SK-N-SH (cell line): Measurements from ENCODE around the gene WRNIP1. TPM values are rescaled to one million over a fixed set of nuclear protein-coding genes. Genes with fewer than 3 reads are reported as not detected.

Source experiments
- CTCF ChIA-PET: fragments of 300-600, 350-600 bp; formaldehyde crosslinking; extraction: SDS; loops from one replicate; lab custom pipeline; 2021; lab: Yijun Ruan, JAX
- POLR2A ChIA-PET: fragments of 350-600 bp; sonication (Branson Sonifier 250); formaldehyde crosslinking; extraction: SDS; loops from one replicate; lab custom pipeline; 2020; ENCODE audit warnings: antibody characterized with exemption, inconsistent platforms; lab: Yijun Ruan, JAX
- DNase-seq: peaks from one replicate; pipeline ENCODE4 v3.0.0; 2012
- H2AFZ ChIP-seq: fragments of 200-600 bp; sonication (generic); 2 replicates; pipeline ENCODE4 v1.8.1; 2016; ENCODE audit warnings: antibody characterized with exemption, mild to moderate bottlenecking, low read depth
- H3F3A ChIP-seq: fragments of 200-600 bp; sonication (generic); replicated peaks from 2 replicates; pipeline ENCODE3; 2016; ENCODE audit warnings: antibody characterized with exemption, mild to moderate bottlenecking; ENCODE audit not compliant: insufficient read depth
- H3K27ac ChIP-seq, 2 experiments: fragments of 200-500 bp in 1 of 2; fragments of 200-600 bp in 1 of 2; sonication (Bioruptor generic) in 1 of 2; sonication (generic), shearing (Covaris generic) in 1 of 2; 2 replicates each; pipeline versions ENCODE4 v1.5.1 to v1.6.1; 2014 to 2016; ENCODE audit warnings: low read depth in 2 of 2, inconsistent platforms in 1 of 2, low read length in 1 of 2, mild to moderate bottlenecking in 1 of 2, mixed read lengths in 1 of 2
- H3K27me3 ChIP-seq: fragments of 200-600 bp; sonication (generic), shearing (Covaris generic); 2 replicates; pipeline ENCODE4 v1.6.1; 2016; ENCODE audit warnings: mixed run types; ENCODE audit not compliant: insufficient read depth
- H3K36me3 ChIP-seq, 2 experiments: fragments of 200-500 bp in 1 of 2; fragments of 200-600 bp in 1 of 2; sonication (Bioruptor generic) in 1 of 2; sonication (generic) in 1 of 2; replicated peaks in 1 of 2; 2 replicates each; pipeline versions ENCODE3 to v1.5.1; 2014 to 2016; ENCODE audit warnings: low read length in 1 of 2, mild to moderate bottlenecking in 1 of 2; ENCODE audit not compliant: insufficient read depth in 2 of 2, control insufficient read depth in 1 of 2
- H3K4me1 ChIP-seq, 2 experiments: fragments of 200-500 bp in 1 of 2; fragments of 200-600 bp in 1 of 2; sonication (Bioruptor generic) in 1 of 2; sonication (generic), shearing (Covaris generic) in 1 of 2; 2 replicates each; pipeline versions ENCODE4 v1.5.1 to v1.6.1; 2014 to 2016; ENCODE audit warnings: low read depth in 1 of 2, low read length in 1 of 2, mixed run types in 1 of 2; ENCODE audit not compliant: insufficient read depth in 2 of 2, control insufficient read depth in 1 of 2
- H3K4me2 ChIP-seq: fragments of 200-600 bp; sonication (generic), shearing (Covaris generic); 2 replicates; pipeline ENCODE4 v1.6.1; 2017; ENCODE audit warnings: mixed run types
- H3K4me3 ChIP-seq, 2 experiments: fragments of 200-500 bp in 1 of 2; fragments of 200-600 bp in 1 of 2; sonication (Bioruptor generic) in 1 of 2; sonication (generic), shearing (Covaris generic) in 1 of 2; 2 replicates each; pipeline versions ENCODE4 v1.5.1 to v1.8.1; 2014 to 2016; ENCODE audit warnings: low read depth in 2 of 2, inconsistent platforms in 1 of 2, low read length in 1 of 2, mild to moderate bottlenecking in 1 of 2, mixed read lengths in 1 of 2, moderate library complexity in 1 of 2
- H3K79me2 ChIP-seq: fragments of 200-600 bp; sonication (generic); 2 replicates; pipeline ENCODE4 v1.8.1; 2017; ENCODE audit warnings: mild to moderate bottlenecking; ENCODE audit not compliant: insufficient read depth
- H3K9ac ChIP-seq: fragments of 200-600 bp; sonication (generic); 2 replicates; pipeline ENCODE4 v1.6.1; 2017; ENCODE audit warnings: mixed run types
- H3K9me2 ChIP-seq: fragments of 200-600 bp; sonication (generic); 2 replicates; pipeline ENCODE4 v1.6.1; 2017; ENCODE audit warnings: mixed run types
- H3K9me3 ChIP-seq: fragments of 200-600 bp; sonication (generic); 2 replicates; pipeline ENCODE4 v1.6.1; 2017; ENCODE audit warnings: mixed run types, mild to moderate bottlenecking, moderate library complexity
- H4K20me1 ChIP-seq: fragments of 200-600 bp; sonication (generic); 2 replicates; pipeline ENCODE4 v1.6.1; 2017; ENCODE audit warnings: mild to moderate bottlenecking, mixed run types; ENCODE audit not compliant: insufficient read depth
- FOXJ3 ChIP-seq: sonication (generic); formaldehyde crosslinking; IDR thresholded peaks from 2 replicates; pipeline ENCODE4 v1.5.1; 2020; ENCODE audit warnings: mild to moderate bottlenecking, missing genetic modification reagents
- MEF2A ChIP-seq: IDR thresholded peaks from 2 replicates; pipeline ENCODE4 v1.4.0; 2012; ENCODE audit warnings: low read depth, borderline replicate concordance
- NFIC ChIP-seq: IDR thresholded peaks from 2 replicates; pipeline ENCODE4 v1.4.0; 2012; ENCODE audit warnings: borderline replicate concordance
- NRF1 ChIP-seq: IDR thresholded peaks from 2 replicates; pipeline ENCODE4 v1.6.1; 2012; ENCODE audit warnings: low read depth, mild to moderate bottlenecking, low read length
- POLR2AphosphoS5 ChIP-seq: IDR thresholded peaks from 2 replicates; pipeline ENCODE4 v1.6.1; 2012; ENCODE audit warnings: low read depth, low read length
- RAD21 ChIP-seq: IDR thresholded peaks from 2 replicates; pipeline ENCODE4 v1.6.1; 2012; ENCODE audit warnings: mild to moderate bottlenecking, low read length
- RCOR1 ChIP-seq: fragments of 150-350 bp; IDR thresholded peaks from 2 replicates; pipeline ENCODE4 v1.6.1; 2017; ENCODE audit warnings: antibody characterized with exemption, low read length
- RXRA ChIP-seq: IDR thresholded peaks from 2 replicates; pipeline ENCODE4 v1.4.0; 2012; ENCODE audit warnings: low read depth, mild to moderate bottlenecking, borderline replicate concordance
- SIN3A ChIP-seq: IDR thresholded peaks from 2 replicates; pipeline ENCODE4 v1.6.1; 2012; ENCODE audit warnings: low read depth, mild to moderate bottlenecking, low read length, moderate library complexity, borderline replicate concordance
- TAF1 ChIP-seq: IDR thresholded peaks from 2 replicates; pipeline ENCODE4 v1.6.1; 2012; ENCODE audit warnings: low read depth, mild to moderate bottlenecking, low read length, moderate library complexity, borderline replicate concordance
- TCF12 ChIP-seq: IDR thresholded peaks from 2 replicates; pipeline ENCODE4 v1.4.0; 2012
- YY1 ChIP-seq: IDR thresholded peaks from 2 replicates; pipeline ENCODE4 v1.4.0; 2012; ENCODE audit warnings: low read depth, mild to moderate bottlenecking
- WGBS: methylation state at CpG from one replicate; pipeline ENCODE4 v1.1.6; 2017; ENCODE audit warnings: low lambda C conversion rate; 5-methylcytosine and 5-hydroxymethylcytosine counted together
- polyA plus RNA-seq, 3 experiments: library from polyadenylated mRNA; depleted of rRNA; stranded (reverse); fragments of >200 nt; gene quantifications; 2 replicates each; pipeline ENCODE4 v1.2.3, GENCODE V29; 2012
- TF ChIP-seq, protein P1 (sequence below): IDR thresholded peaks from 2 replicates; pipeline ENCODE4 v1.6.1; 2012; ENCODE audit warnings: mild to moderate bottlenecking, low read depth, low read length, moderate library complexity
- TF ChIP-seq, protein P2 (sequence below): IDR thresholded peaks from 2 replicates; pipeline ENCODE4 v1.4.0; 2012; ENCODE audit warnings: low read depth, borderline replicate concordance
- TF ChIP-seq, protein P3 (sequence below): IDR thresholded peaks from 2 replicates; pipeline ENCODE4 v1.4.0; 2012; ENCODE audit warnings: low read depth
- TF ChIP-seq, protein P4 (sequence below): fragments of 200-600 bp; sonication (generic); IDR thresholded peaks from 2 replicates; pipeline ENCODE4 v1.6.1; 2017; ENCODE audit warnings: antibody characterized with exemption, mild to moderate bottlenecking, moderate library complexity
- TF ChIP-seq, protein P5 (sequence below): IDR thresholded peaks from 2 replicates; pipeline ENCODE4 v1.4.0; 2012; ENCODE audit warnings: low read depth, borderline replicate concordance
- TF ChIP-seq, protein P6 (sequence below): fragments of 150-350 bp; IDR thresholded peaks from 2 replicates; pipeline ENCODE4 v1.6.1; 2016; ENCODE audit warnings: mild to moderate bottlenecking, low read depth, low read length

WRNIP1 gene
- polyA plus RNA-seq, 1 of the 3 experiments (the other 2 are of a cell fraction) = 47.5 TPM

DNA sequence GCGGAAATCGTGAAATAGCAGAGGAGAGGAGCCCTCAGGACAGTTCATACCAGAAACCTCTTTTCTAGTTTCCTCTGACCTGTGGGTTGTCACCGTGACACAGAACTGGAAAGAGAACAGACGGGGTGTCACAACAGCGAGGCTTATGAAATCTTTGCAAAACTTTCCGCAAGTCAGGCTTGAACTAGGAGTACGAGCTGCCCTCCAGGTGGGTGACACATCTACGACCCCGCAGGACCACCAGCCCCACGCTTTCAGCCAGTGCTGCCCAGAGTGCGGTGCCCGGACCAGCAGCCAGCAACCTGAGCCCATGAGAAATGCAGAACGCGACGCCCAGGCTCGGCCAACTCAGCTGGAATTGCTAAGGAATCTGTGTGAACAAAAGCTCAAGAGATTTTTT, 30.8 kb downstream of the WRNIP1 start:
- POLR2A ChIA-PET = no interaction called here
- CTCF ChIA-PET = interaction anchor here (0.6 to 2.3 kb wide), 6 partner anchors 31 to 464 kb away, joined by 3 to 9 read pairs (median 4); partner anchors contain the start of genes SERPINB1 and WRNIP1

More for the DNA sequence above, 30.8 kb downstream of the WRNIP1 start:
- Histone ChIP-seq H3F3A (peaks cover under 1% of the 10 kb centered on the region), H4K20me1 (no peaks in the 10 kb centered on the region), H3K9ac (no peak overlapping the region), H3K9me2 (no peaks in the 10 kb centered on the region), H3K79me2 (no peaks in the 10 kb centered on the region; the same call in 1 of the 2 replicates), H3K27me3 (no peaks in the 10 kb centered on the region), H3K4me1 (peaks cover 2 to 12% of the 10 kb centered on the region in 2 experiments; a peak in 2 of 4 replicates), H2AFZ (no peak overlapping the region), H3K4me3 (no peak overlapping the region), H3K9me3 (no peaks in the 10 kb centered on the region), H3K36me3 (no peaks in the 10 kb centered on the region), H3K4me2 (no peak overlapping the region), H3K27ac (no peak overlapping the region)
- no peak for DNase-seq
- WGBS = 96% methylated on average over 8 of the region's 16 CpGs
- no peak for TF ChIP-seq RCOR1
- no peak for TF ChIP-seq POLR2AphosphoS5
- TF ChIP-seq SIN3A = no peak
- TF ChIP-seq, protein P1, sequence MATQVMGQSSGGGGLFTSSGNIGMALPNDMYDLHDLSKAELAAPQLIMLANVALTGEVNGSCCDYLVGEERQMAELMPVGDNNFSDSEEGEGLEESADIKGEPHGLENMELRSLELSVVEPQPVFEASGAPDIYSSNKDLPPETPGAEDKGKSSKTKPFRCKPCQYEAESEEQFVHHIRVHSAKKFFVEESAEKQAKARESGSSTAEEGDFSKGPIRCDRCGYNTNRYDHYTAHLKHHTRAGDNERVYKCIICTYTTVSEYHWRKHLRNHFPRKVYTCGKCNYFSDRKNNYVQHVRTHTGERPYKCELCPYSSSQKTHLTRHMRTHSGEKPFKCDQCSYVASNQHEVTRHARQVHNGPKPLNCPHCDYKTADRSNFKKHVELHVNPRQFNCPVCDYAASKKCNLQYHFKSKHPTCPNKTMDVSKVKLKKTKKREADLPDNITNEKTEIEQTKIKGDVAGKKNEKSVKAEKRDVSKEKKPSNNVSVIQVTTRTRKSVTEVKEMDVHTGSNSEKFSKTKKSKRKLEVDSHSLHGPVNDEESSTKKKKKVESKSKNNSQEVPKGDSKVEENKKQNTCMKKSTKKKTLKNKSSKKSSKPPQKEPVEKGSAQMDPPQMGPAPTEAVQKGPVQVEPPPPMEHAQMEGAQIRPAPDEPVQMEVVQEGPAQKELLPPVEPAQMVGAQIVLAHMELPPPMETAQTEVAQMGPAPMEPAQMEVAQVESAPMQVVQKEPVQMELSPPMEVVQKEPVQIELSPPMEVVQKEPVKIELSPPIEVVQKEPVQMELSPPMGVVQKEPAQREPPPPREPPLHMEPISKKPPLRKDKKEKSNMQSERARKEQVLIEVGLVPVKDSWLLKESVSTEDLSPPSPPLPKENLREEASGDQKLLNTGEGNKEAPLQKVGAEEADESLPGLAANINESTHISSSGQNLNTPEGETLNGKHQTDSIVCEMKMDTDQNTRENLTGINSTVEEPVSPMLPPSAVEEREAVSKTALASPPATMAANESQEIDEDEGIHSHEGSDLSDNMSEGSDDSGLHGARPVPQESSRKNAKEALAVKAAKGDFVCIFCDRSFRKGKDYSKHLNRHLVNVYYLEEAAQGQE = no peak
- TF ChIP-seq FOXJ3 (CRISPR knock-in tag) = no peak
- TF ChIP-seq, protein P2, sequence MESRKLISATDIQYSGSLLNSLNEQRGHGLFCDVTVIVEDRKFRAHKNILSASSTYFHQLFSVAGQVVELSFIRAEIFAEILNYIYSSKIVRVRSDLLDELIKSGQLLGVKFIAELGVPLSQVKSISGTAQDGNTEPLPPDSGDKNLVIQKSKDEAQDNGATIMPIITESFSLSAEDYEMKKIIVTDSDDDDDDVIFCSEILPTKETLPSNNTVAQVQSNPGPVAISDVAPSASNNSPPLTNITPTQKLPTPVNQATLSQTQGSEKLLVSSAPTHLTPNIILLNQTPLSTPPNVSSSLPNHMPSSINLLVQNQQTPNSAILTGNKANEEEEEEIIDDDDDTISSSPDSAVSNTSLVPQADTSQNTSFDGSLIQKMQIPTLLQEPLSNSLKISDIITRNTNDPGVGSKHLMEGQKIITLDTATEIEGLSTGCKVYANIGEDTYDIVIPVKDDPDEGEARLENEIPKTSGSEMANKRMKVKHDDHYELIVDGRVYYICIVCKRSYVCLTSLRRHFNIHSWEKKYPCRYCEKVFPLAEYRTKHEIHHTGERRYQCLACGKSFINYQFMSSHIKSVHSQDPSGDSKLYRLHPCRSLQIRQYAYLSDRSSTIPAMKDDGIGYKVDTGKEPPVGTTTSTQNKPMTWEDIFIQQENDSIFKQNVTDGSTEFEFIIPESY = no peak
- TF ChIP-seq RAD21 = no peak
- no peak for TF ChIP-seq NRF1
- TF ChIP-seq, protein P3, sequence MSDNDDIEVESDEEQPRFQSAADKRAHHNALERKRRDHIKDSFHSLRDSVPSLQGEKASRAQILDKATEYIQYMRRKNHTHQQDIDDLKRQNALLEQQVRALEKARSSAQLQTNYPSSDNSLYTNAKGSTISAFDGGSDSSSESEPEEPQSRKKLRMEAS = no peak
- TF ChIP-seq, protein P4, sequence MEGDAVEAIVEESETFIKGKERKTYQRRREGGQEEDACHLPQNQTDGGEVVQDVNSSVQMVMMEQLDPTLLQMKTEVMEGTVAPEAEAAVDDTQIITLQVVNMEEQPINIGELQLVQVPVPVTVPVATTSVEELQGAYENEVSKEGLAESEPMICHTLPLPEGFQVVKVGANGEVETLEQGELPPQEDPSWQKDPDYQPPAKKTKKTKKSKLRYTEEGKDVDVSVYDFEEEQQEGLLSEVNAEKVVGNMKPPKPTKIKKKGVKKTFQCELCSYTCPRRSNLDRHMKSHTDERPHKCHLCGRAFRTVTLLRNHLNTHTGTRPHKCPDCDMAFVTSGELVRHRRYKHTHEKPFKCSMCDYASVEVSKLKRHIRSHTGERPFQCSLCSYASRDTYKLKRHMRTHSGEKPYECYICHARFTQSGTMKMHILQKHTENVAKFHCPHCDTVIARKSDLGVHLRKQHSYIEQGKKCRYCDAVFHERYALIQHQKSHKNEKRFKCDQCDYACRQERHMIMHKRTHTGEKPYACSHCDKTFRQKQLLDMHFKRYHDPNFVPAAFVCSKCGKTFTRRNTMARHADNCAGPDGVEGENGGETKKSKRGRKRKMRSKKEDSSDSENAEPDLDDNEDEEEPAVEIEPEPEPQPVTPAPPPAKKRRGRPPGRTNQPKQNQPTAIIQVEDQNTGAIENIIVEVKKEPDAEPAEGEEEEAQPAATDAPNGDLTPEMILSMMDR = no peak
- TF ChIP-seq RXRA = no peak
- TF ChIP-seq YY1 = no peak
- no peak for TF ChIP-seq TAF1
- no peak for TF ChIP-seq TCF12
- TF ChIP-seq, protein P5, sequence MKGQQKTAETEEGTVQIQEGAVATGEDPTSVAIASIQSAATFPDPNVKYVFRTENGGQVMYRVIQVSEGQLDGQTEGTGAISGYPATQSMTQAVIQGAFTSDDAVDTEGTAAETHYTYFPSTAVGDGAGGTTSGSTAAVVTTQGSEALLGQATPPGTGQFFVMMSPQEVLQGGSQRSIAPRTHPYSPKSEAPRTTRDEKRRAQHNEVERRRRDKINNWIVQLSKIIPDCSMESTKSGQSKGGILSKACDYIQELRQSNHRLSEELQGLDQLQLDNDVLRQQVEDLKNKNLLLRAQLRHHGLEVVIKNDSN = no peak
- TF ChIP-seq, protein P6, sequence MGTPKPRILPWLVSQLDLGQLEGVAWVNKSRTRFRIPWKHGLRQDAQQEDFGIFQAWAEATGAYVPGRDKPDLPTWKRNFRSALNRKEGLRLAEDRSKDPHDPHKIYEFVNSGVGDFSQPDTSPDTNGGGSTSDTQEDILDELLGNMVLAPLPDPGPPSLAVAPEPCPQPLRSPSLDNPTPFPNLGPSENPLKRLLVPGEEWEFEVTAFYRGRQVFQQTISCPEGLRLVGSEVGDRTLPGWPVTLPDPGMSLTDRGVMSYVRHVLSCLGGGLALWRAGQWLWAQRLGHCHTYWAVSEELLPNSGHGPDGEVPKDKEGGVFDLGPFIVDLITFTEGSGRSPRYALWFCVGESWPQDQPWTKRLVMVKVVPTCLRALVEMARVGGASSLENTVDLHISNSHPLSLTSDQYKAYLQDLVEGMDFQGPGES = no peak
- TF ChIP-seq NFIC = no peak
- no peak for TF ChIP-seq MEF2A
